ENCODE measurements around the gene SLF2.

SLF2 gene

DNA sequence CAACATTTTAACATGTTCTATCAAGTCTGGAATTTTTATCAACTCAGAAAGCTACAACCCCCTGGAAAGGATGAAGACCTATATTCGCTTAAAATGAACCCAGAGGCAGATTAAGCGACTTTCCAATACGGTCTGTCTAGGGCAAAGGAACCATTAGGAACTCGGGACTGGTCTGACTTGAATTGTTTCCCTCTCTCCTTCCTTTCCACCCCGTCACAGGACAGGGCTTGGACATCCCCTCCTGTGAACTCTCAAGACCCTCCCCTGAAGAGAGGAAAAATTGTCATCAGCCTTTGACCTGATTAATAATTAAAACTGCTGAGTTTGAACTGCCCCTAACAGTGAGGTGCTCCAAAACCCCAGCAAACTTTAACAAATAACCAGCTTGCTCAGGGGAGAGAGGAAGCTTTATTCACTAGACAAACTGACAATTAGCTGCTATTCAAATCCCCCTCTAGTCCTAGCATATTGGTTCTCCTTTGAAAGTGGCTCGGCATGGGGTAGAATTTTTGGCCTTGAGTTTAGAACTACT, 22.6 kb upstream of the SLF2 start:
- TF ChIP-seq, protein P1, sequence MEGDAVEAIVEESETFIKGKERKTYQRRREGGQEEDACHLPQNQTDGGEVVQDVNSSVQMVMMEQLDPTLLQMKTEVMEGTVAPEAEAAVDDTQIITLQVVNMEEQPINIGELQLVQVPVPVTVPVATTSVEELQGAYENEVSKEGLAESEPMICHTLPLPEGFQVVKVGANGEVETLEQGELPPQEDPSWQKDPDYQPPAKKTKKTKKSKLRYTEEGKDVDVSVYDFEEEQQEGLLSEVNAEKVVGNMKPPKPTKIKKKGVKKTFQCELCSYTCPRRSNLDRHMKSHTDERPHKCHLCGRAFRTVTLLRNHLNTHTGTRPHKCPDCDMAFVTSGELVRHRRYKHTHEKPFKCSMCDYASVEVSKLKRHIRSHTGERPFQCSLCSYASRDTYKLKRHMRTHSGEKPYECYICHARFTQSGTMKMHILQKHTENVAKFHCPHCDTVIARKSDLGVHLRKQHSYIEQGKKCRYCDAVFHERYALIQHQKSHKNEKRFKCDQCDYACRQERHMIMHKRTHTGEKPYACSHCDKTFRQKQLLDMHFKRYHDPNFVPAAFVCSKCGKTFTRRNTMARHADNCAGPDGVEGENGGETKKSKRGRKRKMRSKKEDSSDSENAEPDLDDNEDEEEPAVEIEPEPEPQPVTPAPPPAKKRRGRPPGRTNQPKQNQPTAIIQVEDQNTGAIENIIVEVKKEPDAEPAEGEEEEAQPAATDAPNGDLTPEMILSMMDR (conservative IDR thresholded peaks at IDR 0.05; ENCODE audit: low read depth) = no peak
- POLR2A ChIA-PET (ENCODE audit: low non-redundant PET) = no interaction called here
- DNase-seq (ENCODE audit: low spot score) = no peak
- no peak overlapping the region for H3K27ac ChIP-seq
- CTCF ChIA-PET = no interaction called here

DNA sequence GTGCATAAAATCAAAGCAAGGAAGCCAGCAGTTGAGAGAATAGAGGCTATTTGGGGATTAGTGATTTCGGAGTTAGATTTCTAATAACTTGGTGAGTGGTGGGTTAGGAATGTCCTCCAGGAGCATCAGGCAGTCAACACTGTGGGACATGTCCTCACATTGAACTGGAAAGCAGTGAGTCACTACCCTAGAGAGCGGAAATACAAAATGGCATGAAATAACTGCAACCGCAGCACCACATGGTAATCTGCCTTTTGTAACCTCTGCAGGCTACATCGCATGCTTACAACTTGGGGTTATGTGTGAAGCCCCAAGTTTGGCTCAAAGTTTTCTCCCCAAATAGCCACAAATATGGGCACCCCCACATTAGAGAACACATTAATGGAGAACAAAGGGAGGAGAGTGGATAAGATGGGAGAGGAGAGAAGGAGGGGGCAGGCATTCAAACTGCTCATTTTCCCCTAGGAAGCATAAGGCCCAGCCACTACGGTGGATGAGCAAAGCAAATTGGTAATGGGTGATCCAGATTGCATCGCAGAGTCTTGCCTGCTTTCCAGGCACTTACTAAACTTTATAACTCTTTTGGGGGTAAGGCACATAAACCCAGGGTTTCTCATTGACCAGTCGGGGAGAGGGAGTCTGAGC, 22.0 kb upstream of the SLF2 start:
- TF ChIP-seq, protein P1 (conservative IDR thresholded peaks at IDR 0.05; ENCODE audit: low read depth) = no peak
- no peak overlapping the region; the same call in 1 of the 2 replicates for H3K27ac ChIP-seq
- ChIA-PET CTCF (no interaction called here), POLR2A (ENCODE audit: low non-redundant PET) (no interaction called here)
- DNase-seq (ENCODE audit: low spot score) = peak; percentile 96

DNA sequence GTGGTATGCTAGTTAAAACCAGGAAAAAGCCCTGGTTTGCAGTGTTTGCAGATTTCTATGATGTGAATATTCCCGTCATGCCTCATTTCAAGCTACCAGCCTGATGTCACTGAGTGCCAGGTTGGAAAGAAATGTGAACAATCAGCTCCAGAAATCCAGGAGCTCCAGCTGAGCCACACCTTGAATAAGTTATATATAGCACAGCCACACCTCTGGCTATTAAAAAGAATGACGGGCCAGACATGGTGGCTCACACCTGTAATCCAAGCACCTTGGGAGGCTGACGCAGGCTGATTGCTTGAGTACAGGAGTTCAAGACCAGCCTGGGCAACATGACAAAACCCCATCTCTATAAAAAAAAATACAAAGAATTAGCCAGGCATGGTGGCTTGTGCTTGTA, 18.7 kb upstream of the SLF2 start:
- DNase-seq (ENCODE audit: low spot score) = peak; percentile 21
- ChIA-PET POLR2A (ENCODE audit: low non-redundant PET) (interaction anchor here (0.6 kb wide), 1 partner anchor 358 kb away, joined by 4 read pairs; the partner anchor contains the start of gene HIF1AN), CTCF (interaction anchor here (0.6 kb wide), 2 partner anchors 59 to 149 kb away, joined by 3 read pairs; no protein-coding TSS in a partner anchor)
- TF ChIP-seq, protein P1 (conservative IDR thresholded peaks at IDR 0.05; ENCODE audit: low read depth) = no peak
- H3K27ac ChIP-seq = no peak overlapping the region

DNA sequence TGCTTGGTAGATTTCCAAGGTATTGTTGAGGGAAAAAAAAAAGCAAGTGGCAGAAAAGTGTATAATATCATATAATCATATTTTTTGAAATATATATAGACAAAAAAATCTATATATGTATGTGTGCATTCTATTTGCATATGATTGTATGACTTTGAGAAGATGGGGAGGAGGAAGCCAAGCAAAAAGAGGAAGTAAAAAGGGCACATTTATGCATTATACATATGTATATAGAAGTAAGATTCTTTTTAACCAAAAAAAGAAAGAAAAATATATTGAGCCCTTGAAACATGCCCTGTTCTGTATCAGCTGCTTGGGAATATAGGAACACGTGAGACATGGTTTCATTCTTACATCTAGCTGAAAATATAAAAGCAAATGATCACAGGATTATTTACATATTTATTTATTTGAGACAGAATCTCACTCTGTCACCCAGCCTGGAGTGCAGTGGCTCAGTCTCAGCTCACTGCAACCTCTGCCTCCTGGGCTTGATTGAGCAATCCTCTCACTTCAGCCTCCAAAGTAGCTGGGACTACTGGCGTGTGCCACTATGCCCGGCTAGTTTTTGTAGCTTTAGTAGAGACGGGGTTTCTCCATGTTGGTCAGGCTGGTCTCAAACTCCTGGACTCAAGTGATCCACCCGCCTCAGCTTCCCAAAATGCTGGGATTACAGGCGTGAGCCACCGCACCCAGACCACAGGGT, 18.0 kb upstream of the SLF2 start:
- DNase-seq (ENCODE audit: low spot score) = no peak
- H3K27ac ChIP-seq = no peak overlapping the region
- POLR2A ChIA-PET (ENCODE audit: low non-redundant PET) = interaction anchor here (0.6 kb wide), 1 partner anchor 359 kb away, joined by 4 read pairs; the partner anchor contains the start of gene HIF1AN
- CTCF ChIA-PET = interaction anchor here (0.6 to 1.1 kb wide), 3 partner anchors 58 to 333 kb away, joined by 3 read pairs; no protein-coding TSS in a partner anchor
- TF ChIP-seq, protein P1 (conservative IDR thresholded peaks at IDR 0.05; ENCODE audit: low read depth) = no peak

DNA sequence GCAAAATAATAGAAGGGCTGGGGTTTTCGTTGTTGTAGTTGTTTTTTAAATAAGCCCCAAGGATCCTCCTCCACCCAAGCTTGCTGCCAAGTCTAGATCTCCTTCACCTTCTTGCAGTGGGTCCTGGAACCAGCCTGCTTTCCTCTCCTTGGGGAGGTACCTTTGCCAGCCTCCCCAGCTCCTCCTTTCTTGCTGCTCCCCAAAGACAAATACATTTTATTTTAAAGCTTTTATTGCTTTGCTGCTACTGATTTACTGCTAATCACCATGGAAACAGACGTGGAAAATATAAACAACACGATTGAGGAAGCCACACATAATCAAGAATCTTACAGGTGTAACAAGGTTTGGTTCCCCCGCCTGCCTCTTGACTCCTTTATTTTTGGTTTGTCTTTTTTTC, 17.4 kb upstream of the SLF2 start:
- POLR2A ChIA-PET (ENCODE audit: low non-redundant PET) = no interaction called here
- CTCF ChIA-PET = interaction anchor here (1.1 kb wide), 1 partner anchor 333 kb away, joined by 3 read pairs; no protein-coding TSS in a partner anchor
- TF ChIP-seq, protein P1 (conservative IDR thresholded peaks at IDR 0.05; ENCODE audit: low read depth) = no peak
- no peak for DNase-seq (ENCODE audit: low spot score)
- H3K27ac ChIP-seq = no peak overlapping the region

DNA sequence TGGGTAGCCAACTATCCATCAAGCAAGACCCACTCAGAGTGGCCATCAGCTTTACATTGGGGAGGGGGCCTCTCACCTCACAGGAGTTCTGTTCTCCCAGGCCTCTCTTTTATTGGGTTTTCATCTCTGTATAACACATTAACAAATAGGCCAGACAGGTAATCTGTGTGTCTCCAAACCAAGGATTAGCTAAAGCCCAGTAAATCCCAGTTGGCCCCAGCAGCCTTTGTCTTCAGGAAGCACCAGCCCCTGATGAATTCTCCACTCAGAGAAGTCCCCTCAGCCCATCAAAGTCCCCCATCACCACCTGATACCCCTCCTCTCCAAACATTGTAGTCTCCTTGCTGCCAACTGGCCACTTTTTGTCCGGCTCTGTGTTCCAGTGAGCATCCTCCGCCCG, 16.9 kb upstream of the SLF2 start:
- TF ChIP-seq, protein P1 (conservative IDR thresholded peaks at IDR 0.05; ENCODE audit: low read depth) = no peak
- no peak for DNase-seq (ENCODE audit: low spot score)
- POLR2A ChIA-PET (ENCODE audit: low non-redundant PET) = no interaction called here
- CTCF ChIA-PET = interaction anchor here (0.6 to 1.6 kb wide), 3 partner anchors 14 to 376 kb away, joined by 3 to 8 read pairs (median 3); no protein-coding TSS in a partner anchor
- no peak overlapping the region for H3K27ac ChIP-seq
